K562 (cell line): ENCODE results near the gene MRRF.

Experiments
- ATF6 ChIP-seq: sonication (generic); formaldehyde crosslinking; IDR thresholded peaks from 2 replicates; pipeline ENCODE4 v1.4.0; 2020; ENCODE audit warnings: mild to moderate bottlenecking, missing genetic modification reagents
- CBX8 ChIP-seq: fragments of 200-600 bp; sonication (generic); IDR thresholded peaks from 2 replicates; pipeline ENCODE4 v1.6.1; 2012; ENCODE audit warnings: borderline replicate concordance, mixed run types, low read depth, mild to moderate bottlenecking, moderate library complexity, mixed read lengths, low read length, control low read depth, inconsistent platforms; ENCODE audit not compliant: poor library complexity, severe bottlenecking; ENCODE audit errors: extremely low read depth
- CTCF ChIP-seq, 3 experiments: IDR thresholded peaks in 2 of 3; conservative IDR thresholded peaks in 1 of 3; 2 replicates each; pipeline ENCODE4 v1.5.1; 2011 to 2012; ENCODE audit warnings: low read length in 3 of 3, mild to moderate bottlenecking in 3 of 3, control low read depth in 2 of 3, improper control_type of control experiment in 1 of 3, inconsistent platforms in 1 of 3, low read depth in 1 of 3, mixed read lengths in 1 of 3, moderate library complexity in 1 of 3; ENCODE audit not compliant: insufficient read depth in 2 of 3
- DPF2 ChIP-seq: fragments of 450-650 bp; IDR thresholded peaks from 2 replicates; pipeline ENCODE4 v1.6.1; 2016
- MEF2A ChIP-seq: IDR thresholded peaks from 2 replicates; pipeline ENCODE4 v1.6.1; 2011; ENCODE audit warnings: low read depth, mild to moderate bottlenecking, low read length, moderate library complexity; ENCODE audit not compliant: control insufficient read depth
- MITF ChIP-seq: IDR thresholded peaks from 2 replicates; pipeline ENCODE4 v1.6.1; 2014; ENCODE audit warnings: antibody characterized with exemption
- NFIC ChIP-seq: fragments of 450-650 bp; IDR thresholded peaks from 2 replicates; pipeline ENCODE4 v1.6.1; 2017; ENCODE audit warnings: mild to moderate bottlenecking, inconsistent platforms
- POLR2AphosphoS5 ChIP-seq: IDR thresholded peaks from 2 replicates; pipeline ENCODE4 v1.6.1; 2011; ENCODE audit warnings: mild to moderate bottlenecking, low read depth, low read length, moderate library complexity; ENCODE audit not compliant: control insufficient read depth, insufficient read depth
- POU5F1 ChIP-seq: fragments of 150-350 bp; IDR thresholded peaks from 2 replicates; pipeline ENCODE4 v1.6.1; 2014; ENCODE audit warnings: borderline replicate concordance, low read length, low read depth, mild to moderate bottlenecking; ENCODE audit not compliant: partially characterized antibody
- RBM34 ChIP-seq: fragments of 200-400 bp; formaldehyde crosslinking; IDR thresholded peaks from 2 replicates; pipeline ENCODE4 v1.6.1; 2018; ENCODE audit warnings: low read length, borderline replicate concordance; ENCODE audit not compliant: insufficient read depth
- TEAD2 ChIP-seq: fragments of 450-650 bp; IDR thresholded peaks from 2 replicates; pipeline ENCODE4 v1.6.1; 2016; ENCODE audit warnings: missing genetic modification characterization, control low read depth, missing compliant biosample characterization
- USF2 ChIP-seq: sonication (generic); formaldehyde crosslinking; IDR thresholded peaks from 2 replicates; pipeline ENCODE4 v1.5.0; 2020; ENCODE audit warnings: missing genetic modification reagents
- ZBTB8A ChIP-seq: fragments of 450-650 bp; IDR thresholded peaks from 2 replicates; pipeline ENCODE4 v1.6.1; 2018; ENCODE audit warnings: mild to moderate bottlenecking, moderate library complexity; ENCODE audit not compliant: partially characterized antibody
- ZFP30 ChIP-seq: fragments of 250-450 bp; sonication (Bioruptor Pico); IDR thresholded peaks from 2 replicates; pipeline ENCODE4 v1.8.0; 2022; ENCODE audit warnings: moderate library complexity, mild to moderate bottlenecking, inconsistent platforms, borderline replicate concordance

- TF ChIP-seq TEAD2 (tag) (no peak), ZFP30 (CRISPR knock-in tag) (no peak), ZBTB8A (no peak), MITF (no peak), MEF2A (no peak), USF2 (CRISPR knock-in tag) (no peak), CBX8 (no peak), NFIC (no peak), DPF2 (no peak), POLR2AphosphoS5 (no peak), CTCF (IDR thresholded peaks at IDR 0.05 in 2 of 3, conservative IDR thresholded peaks at IDR 0.05 in 1 of 3; ENCODE audit: insufficient read depth in 2 of 3, low read depth in 1 of 3, low read length in 3 of 3) (no peak), RBM34 (no peak), ATF6 (CRISPR knock-in tag) (no peak), POU5F1 (no peak)
These were observed 96.2 kb downstream of the MRRF start for GRCh38 chr9:122360891-122361290.
